ENCODE results near the gene ATF6B. TPM values are rescaled to one million over a fixed set of nuclear protein-coding genes. Genes with fewer than 3 reads are reported as not detected.
"Not testable (repeated sequence)": the region's sequence is repeated elsewhere in the genome, so short reads cannot be mapped to it uniquely, and the experiment has no call there.

Gene ATF6B
- total RNA-seq, 3 donors from 2014 or later = 37.0 to 44.8 (median 43.6) TPM

DNA sequence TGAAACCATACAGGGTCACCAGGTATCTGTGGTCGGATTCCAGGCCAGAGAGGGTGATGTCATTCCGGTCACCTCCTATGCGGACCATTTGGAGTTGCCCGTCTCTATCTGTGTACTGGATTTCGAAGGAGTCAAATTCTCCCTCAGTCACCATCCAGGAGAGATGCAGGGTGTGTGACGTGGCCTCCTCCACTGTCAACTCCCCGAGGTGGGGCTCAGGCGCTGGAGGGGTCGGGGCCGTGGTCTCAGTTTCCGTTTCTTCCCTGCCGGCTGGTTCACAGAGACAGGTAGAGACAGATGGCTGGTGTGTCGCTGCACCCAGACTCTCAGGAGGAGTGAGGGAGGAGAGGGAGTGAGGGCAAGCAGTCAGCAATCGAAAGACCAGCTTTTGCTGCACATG lies 59.2 kb downstream of the ATF6B start:
- H3K27ac ChIP-seq = peak overlapping the region in 1 of 2 donors; percentile 58
- H3K4me3 ChIP-seq = no peak overlapping the region
- intact Hi-C loops (cut with DNase I; ENCODE audit: low total_unique reads) = no loop called here
- H3K9me3 ChIP-seq = no peaks in the 10 kb centered on the region
- H3K27me3 ChIP-seq = no peaks in the 10 kb centered on the region
- H3K4me1 ChIP-seq = no peaks in the 10 kb centered on the region
- TF ChIP-seq POLR2AphosphoS5 (IDR thresholded peaks at IDR 0.05) = no peak
- TF ChIP-seq, protein P1, sequence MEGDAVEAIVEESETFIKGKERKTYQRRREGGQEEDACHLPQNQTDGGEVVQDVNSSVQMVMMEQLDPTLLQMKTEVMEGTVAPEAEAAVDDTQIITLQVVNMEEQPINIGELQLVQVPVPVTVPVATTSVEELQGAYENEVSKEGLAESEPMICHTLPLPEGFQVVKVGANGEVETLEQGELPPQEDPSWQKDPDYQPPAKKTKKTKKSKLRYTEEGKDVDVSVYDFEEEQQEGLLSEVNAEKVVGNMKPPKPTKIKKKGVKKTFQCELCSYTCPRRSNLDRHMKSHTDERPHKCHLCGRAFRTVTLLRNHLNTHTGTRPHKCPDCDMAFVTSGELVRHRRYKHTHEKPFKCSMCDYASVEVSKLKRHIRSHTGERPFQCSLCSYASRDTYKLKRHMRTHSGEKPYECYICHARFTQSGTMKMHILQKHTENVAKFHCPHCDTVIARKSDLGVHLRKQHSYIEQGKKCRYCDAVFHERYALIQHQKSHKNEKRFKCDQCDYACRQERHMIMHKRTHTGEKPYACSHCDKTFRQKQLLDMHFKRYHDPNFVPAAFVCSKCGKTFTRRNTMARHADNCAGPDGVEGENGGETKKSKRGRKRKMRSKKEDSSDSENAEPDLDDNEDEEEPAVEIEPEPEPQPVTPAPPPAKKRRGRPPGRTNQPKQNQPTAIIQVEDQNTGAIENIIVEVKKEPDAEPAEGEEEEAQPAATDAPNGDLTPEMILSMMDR (IDR thresholded peaks at IDR 0.05) = no peak
- no peak for TF ChIP-seq POLR2A (IDR thresholded peaks at IDR 0.05)
- DNase-seq (ENCODE audit: low spot score in 2 of 2) = no peak
- no peaks in the 10 kb centered on the region for H3K36me3 ChIP-seq

DNA sequence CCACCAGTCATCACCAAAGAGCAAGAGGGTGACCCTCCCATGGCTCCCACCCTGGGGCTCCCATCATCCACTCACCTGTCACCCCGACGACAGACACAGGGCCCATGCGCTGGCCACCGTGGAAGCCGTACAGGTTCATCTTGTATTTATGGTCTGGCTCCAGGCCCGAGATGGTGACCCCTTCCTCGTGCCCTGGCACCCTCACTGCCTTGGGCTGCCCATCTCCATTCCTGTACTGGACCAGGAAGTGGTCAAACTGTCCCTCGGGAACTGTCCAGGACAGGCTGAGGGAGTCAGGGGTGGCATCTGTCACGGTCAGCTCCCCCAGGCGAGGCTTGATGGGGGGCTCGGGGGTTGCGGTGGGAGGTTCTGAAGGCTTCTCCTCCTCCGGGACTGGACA lies 59.7 kb downstream of the ATF6B start:
- H3K9me3 ChIP-seq; H3K4me1 ChIP-seq; H3K4me3 ChIP-seq; intact Hi-C loops (cut with DNase I; ENCODE audit: low total_unique reads); H3K27me3 ChIP-seq; DNase-seq (ENCODE audit: low spot score in 2 of 2); H3K36me3 ChIP-seq: not testable (repeated sequence)
- H3K27ac ChIP-seq = peak overlapping the region in 1 of 2 donors; percentile 58

- H3K36me3 ChIP-seq; H3K9me3 ChIP-seq; intact Hi-C loops (cut with DNase I; ENCODE audit: low total_unique reads); H3K27me3 ChIP-seq; H3K4me1 ChIP-seq; H3K27ac ChIP-seq; H3K4me3 ChIP-seq; DNase-seq (ENCODE audit: low spot score in 2 of 2): not testable (repeated sequence)
Observed at GRCh38 chr6:32067521-32067920, 60.5 kb downstream of the ATF6B start.

Other genes starting within 250 kb of the ATF6B start
- 10 to 100 TPM in 2 of 3 donors, under 1 TPM in 1; 0.32 to 35.4 (median 10.5) TPM for gene SLC44A4, start 249.2 kb downstream of the ATF6B start, total RNA-seq
- 10 to 100 TPM; 34.6 to 37.5 (median 37.0) TPM for gene EHMT2, start 230.5 kb downstream of the ATF6B start, total RNA-seq
- gene ZBTB12, start 226.2 kb downstream of the ATF6B start, total RNA-seq = 1 to 10 TPM in 2 of 3 donors, under 1 TPM in 1; 0.64 to 3.3 (median 1.9) TPM
- 10 to 100 TPM; 10.2 to 54.2 (median 15.4) TPM for gene C2, start 200.5 kb downstream of the ATF6B start, total RNA-seq
- gene CFB, start 182.2 kb downstream of the ATF6B start, total RNA-seq = 100 to 1,000 TPM in 2 of 3 donors, 10 to 100 TPM in 1; 36.3 to 177 (median 130) TPM
- 10 to 100 TPM; 77.3 to 92.7 (median 90.1) TPM for gene NELFE, start 169.3 kb downstream of the ATF6B start, total RNA-seq
- 10 to 100 TPM; 30.7 to 46.5 (median 43.9) TPM for gene SKIC2, start 169.1 kb downstream of the ATF6B start, total RNA-seq
- 10 to 100 TPM; 12.0 to 28.4 (median 22.0) TPM for gene DXO, start 156.1 kb downstream of the ATF6B start, total RNA-seq
- 100 to 1,000 TPM in 2 of 3 donors, 1 to 10 TPM in 1; 7.2 to 275 (median 230) TPM for gene C4A, start 146.2 kb downstream of the ATF6B start, total RNA-seq
- gene C4B, start 113.5 kb downstream of the ATF6B start, total RNA-seq = 100 to 1,000 TPM in 2 of 3 donors, 1 to 10 TPM in 1; 5.6 to 323 (median 298) TPM
- gene CYP21A2, start 89.8 kb downstream of the ATF6B start, total RNA-seq = 10 to 100 TPM in 1 of 3 donors, 1 to 10 TPM in 1, not detected in 1; 1.6 to 14.1 TPM
- gene TNXB, start 18.9 kb downstream of the ATF6B start, total RNA-seq = 100 to 1,000 TPM in 1 of 3 donors, 10 to 100 TPM in 2; 32.9 to 109 (median 89.8) TPM
- 1 to 10 TPM; 2.6 to 4.1 (median 2.7) TPM for gene FKBPL, start 2.0 kb upstream of the ATF6B start, total RNA-seq
- gene PRRT1, start 23.7 kb upstream of the ATF6B start, total RNA-seq = 1 to 10 TPM in 2 of 3 donors, under 1 TPM in 1; 0.48 to 2.8 (median 1.3) TPM
- gene PPT2, start 25.9 kb upstream of the ATF6B start, total RNA-seq = 10 to 100 TPM; 18.4 to 59.6 (median 28.5) TPM
- gene EGFL8, start 36.3 kb upstream of the ATF6B start, total RNA-seq = 10 to 100 TPM; 10.2 to 19.6 (median 11.8) TPM
- gene AGPAT1, start 47.8 kb upstream of the ATF6B start, total RNA-seq = 10 to 100 TPM; 25.8 to 33.8 (median 30.6) TPM
- 10 to 100 TPM; 56.3 to 78.0 (median 70.5) TPM for gene RNF5, start 50.2 kb upstream of the ATF6B start, total RNA-seq
- gene AGER, start 56.0 kb upstream of the ATF6B start, total RNA-seq = 1 to 10 TPM; 1.3 to 2.6 (median 1.8) TPM
- 10 to 100 TPM; 32.3 to 61.6 (median 48.5) TPM for gene PBX2, start 62.0 kb upstream of the ATF6B start, total RNA-seq
- gene GPSM3, start 64.4 kb upstream of the ATF6B start, total RNA-seq = 10 to 100 TPM in 2 of 3 donors, 1 to 10 TPM in 1; 8.2 to 18.2 (median 11.3) TPM
- gene NOTCH4, start 95.8 kb upstream of the ATF6B start, total RNA-seq = 10 to 100 TPM; 20.8 to 47.9 (median 23.8) TPM
- gene TSBP1, start 243.7 kb upstream of the ATF6B start, total RNA-seq = not detected

Data from breast epithelium (tissue), 4 donors.